Measurements from ENCODE around the gene FRY. TPM values are rescaled to one million over a fixed set of nuclear protein-coding genes. Genes with fewer than 3 reads are reported as not detected.

FRY gene
- total and polyA plus RNA-seq, 2 of the 13 experiments (the other 11 are each of a cell fraction or from before 2014, with no cell fraction given), result 8.2 to 13.1 TPM

DNA sequence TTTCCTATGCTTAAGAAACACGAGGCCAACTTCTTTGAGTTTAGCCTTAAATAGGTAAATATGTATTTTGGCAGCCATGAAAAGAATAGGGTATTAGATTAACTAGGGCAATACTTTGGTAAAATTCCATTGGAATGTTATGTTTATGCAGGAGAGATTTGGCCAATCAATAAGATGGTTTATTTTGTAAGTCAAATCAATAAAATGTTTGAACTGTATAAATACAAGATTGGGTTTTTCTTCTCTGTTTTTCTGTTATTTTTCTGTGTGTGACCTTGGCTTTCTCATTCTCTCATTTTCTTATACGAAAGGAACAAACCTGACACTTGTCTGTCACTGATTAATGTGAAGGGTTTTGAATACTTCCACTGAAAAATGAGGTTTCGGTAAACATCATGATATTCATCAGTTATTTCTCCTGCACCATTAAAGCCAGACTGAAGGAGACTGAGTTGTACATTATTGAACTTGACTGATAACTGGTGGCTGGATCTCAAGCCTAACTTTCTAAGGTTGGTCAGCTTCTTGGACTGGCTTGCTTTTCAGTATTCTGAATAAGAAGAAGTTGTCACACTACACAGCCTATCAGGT is 8.6 kb downstream of the FRY start (continued):
- TF ChIP-seq, protein P1, sequence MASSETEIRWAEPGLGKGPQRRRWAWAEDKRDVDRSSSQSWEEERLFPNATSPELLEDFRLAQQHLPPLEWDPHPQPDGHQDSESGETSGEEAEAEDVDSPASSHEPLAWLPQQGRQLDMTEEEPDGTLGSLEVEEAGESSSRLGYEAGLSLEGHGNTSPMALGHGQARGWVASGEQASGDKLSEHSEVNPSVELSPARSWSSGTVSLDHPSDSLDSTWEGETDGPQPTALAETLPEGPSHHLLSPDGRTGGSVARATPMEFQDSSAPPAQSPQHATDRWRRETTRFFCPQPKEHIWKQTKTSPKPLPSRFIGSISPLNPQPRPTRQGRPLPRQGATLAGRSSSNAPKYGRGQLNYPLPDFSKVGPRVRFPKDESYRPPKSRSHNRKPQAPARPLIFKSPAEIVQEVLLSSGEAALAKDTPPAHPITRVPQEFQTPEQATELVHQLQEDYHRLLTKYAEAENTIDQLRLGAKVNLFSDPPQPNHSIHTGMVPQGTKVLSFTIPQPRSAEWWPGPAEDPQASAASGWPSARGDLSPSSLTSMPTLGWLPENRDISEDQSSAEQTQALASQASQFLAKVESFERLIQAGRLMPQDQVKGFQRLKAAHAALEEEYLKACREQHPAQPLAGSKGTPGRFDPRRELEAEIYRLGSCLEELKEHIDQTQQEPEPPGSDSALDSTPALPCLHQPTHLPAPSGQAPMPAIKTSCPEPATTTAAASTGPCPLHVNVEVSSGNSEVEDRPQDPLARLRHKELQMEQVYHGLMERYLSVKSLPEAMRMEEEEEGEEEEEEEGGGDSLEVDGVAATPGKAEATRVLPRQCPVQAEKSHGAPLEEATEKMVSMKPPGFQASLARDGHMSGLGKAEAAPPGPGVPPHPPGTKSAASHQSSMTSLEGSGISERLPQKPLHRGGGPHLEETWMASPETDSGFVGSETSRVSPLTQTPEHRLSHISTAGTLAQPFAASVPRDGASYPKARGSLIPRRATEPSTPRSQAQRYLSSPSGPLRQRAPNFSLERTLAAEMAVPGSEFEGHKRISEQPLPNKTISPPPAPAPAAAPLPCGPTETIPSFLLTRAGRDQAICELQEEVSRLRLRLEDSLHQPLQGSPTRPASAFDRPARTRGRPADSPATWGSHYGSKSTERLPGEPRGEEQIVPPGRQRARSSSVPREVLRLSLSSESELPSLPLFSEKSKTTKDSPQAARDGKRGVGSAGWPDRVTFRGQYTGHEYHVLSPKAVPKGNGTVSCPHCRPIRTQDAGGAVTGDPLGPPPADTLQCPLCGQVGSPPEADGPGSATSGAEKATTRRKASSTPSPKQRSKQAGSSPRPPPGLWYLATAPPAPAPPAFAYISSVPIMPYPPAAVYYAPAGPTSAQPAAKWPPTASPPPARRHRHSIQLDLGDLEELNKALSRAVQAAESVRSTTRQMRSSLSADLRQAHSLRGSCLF (CRISPR knock-in tag; IDR thresholded peaks at IDR 0.05; ENCODE audit: borderline replicate concordance), result no peak
- TF ChIP-seq ZNF720 (CRISPR knock-in tag; IDR thresholded peaks at IDR 0.05), result no peak
- TF ChIP-seq KAT2B (IDR thresholded peaks at IDR 0.05; ENCODE audit: borderline replicate concordance, low read depth, low read length), result peak; percentile 98
- TF ChIP-seq ONECUT2 (CRISPR knock-in tag; IDR thresholded peaks at IDR 0.05), result peak; percentile 92
- TF ChIP-seq, protein P2, sequence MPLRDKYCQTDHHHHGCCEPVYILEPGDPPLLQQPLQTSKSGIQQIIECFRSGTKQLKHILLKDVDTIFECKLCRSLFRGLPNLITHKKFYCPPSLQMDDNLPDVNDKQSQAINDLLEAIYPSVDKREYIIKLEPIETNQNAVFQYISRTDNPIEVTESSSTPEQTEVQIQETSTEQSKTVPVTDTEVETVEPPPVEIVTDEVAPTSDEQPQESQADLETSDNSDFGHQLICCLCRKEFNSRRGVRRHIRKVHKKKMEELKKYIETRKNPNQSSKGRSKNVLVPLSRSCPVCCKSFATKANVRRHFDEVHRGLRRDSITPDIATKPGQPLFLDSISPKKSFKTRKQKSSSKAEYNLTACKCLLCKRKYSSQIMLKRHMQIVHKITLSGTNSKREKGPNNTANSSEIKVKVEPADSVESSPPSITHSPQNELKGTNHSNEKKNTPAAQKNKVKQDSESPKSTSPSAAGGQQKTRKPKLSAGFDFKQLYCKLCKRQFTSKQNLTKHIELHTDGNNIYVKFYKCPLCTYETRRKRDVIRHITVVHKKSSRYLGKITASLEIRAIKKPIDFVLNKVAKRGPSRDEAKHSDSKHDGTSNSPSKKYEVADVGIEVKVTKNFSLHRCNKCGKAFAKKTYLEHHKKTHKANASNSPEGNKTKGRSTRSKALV (CRISPR knock-in tag; IDR thresholded peaks at IDR 0.05), result no peak
- TF ChIP-seq STAG1 (CRISPR knock-in tag; IDR thresholded peaks at IDR 0.05), result no peak
- 0 out of 2 replicates have a peak, but pooled peaks have one; percentile 29 for TF ChIP-seq TCF7 (IDR thresholded peaks at IDR 0.05; ENCODE audit: low read depth)
- no peak for TF ChIP-seq ZNF530 (CRISPR knock-in tag; IDR thresholded peaks at IDR 0.05; ENCODE audit: low read depth)
- TF ChIP-seq TOE1 (CRISPR knock-in tag; IDR thresholded peaks at IDR 0.05), result 0 out of 2 replicates have a peak, but pooled peaks have one; percentile 34
- TF ChIP-seq ZNF557 (CRISPR knock-in tag; IDR thresholded peaks at IDR 0.05), result no peak
- TF ChIP-seq ELF3 (CRISPR knock-in tag; IDR thresholded peaks at IDR 0.05), result peak; percentile 20; the same call in 1 of the 2 replicates
- TF ChIP-seq, protein P3, sequence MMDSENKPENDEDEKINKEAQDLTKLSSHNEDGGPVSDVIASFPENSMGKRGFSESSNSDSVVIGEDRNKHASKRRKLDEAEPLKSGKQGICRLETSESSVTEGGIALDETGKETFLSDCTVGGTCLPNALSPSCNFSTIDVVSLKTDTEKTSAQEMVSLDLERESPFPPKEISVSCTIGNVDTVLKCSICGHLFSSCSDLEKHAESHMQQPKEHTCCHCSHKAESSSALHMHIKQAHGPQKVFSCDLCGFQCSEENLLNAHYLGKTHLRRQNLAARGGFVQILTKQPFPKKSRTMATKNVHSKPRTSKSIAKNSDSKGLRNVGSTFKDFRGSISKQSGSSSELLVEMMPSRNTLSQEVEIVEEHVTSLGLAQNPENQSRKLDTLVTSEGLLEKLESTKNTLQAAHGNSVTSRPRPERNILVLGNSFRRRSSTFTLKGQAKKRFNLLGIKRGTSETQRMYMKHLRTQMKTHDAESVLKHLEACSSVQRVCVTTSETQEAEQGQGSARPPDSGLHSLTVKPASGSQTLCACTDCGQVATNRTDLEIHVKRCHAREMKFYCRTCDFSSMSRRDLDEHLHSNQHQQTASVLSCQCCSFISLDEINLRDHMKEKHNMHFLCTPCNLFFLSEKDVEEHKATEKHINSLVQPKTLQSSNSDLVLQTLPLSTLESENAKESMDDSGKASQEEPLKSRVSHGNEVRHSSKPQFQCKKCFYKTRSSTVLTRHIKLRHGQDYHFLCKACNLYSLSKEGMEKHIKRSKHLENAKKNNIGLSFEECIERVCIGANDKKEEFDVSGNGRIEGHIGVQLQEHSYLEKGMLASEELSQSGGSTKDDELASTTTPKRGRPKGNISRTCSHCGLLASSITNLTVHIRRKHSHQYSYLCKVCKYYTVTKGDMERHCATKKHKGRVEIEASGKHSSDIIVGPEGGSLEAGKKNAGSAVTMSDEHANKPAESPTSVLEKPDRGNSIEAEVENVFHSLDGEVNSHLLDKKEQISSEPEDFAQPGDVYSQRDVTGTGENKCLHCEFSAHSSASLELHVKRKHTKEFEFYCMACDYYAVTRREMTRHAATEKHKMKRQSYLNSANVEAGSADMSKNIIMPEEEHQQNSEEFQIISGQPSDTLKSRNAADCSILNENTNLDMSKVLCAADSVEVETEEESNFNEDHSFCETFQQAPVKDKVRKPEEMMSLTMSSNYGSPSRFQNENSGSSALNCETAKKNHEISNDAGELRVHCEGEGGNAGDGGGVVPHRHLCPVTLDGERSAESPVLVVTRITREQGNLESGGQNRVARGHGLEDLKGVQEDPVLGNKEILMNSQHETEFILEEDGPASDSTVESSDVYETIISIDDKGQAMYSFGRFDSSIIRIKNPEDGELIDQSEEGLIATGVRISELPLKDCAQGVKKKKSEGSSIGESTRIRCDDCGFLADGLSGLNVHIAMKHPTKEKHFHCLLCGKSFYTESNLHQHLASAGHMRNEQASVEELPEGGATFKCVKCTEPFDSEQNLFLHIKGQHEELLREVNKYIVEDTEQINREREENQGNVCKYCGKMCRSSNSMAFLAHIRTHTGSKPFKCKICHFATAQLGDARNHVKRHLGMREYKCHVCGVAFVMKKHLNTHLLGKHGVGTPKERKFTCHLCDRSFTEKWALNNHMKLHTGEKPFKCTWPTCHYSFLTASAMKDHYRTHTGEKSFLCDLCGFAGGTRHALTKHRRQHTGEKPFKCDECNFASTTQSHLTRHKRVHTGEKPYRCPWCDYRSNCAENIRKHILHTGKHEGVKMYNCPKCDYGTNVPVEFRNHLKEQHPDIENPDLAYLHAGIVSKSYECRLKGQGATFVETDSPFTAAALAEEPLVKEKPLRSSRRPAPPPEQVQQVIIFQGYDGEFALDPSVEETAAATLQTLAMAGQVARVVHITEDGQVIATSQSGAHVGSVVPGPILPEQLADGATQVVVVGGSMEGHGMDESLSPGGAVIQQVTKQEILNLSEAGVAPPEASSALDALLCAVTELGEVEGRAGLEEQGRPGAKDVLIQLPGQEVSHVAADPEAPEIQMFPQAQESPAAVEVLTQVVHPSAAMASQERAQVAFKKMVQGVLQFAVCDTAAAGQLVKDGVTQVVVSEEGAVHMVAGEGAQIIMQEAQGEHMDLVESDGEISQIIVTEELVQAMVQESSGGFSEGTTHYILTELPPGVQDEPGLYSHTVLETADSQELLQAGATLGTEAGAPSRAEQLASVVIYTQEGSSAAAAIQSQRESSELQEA (CRISPR knock-in tag; IDR thresholded peaks at IDR 0.05; ENCODE audit: not compliant biosample characterization), result no peak
- no peak for TF ChIP-seq SIX1 (CRISPR knock-in tag; IDR thresholded peaks at IDR 0.05; ENCODE audit: borderline replicate concordance)

Data from HepG2 (cell line).